Mucosa of gallbladder (tissue), 1 donor: ENCODE results near the gene INTS11. TPM values are rescaled to one million over a fixed set of nuclear protein-coding genes. Genes with fewer than 3 reads are reported as not detected.

Source experiments
- DNase-seq: peaks from one replicate; pipeline ENCODE4 v3.0.0-alpha.2; 2020; ENCODE audit warnings: low spot score
- total RNA-seq: library from RNA; stranded (reverse); gene quantifications from one replicate; pipeline ENCODE4 v1.2.1, GENCODE V29; 2021
- donor health status: DM: no; HTN: no; CAD: no.

INTS11 gene
- total RNA-seq, 1 donor from 2014 or later: 121 TPM

DNA sequence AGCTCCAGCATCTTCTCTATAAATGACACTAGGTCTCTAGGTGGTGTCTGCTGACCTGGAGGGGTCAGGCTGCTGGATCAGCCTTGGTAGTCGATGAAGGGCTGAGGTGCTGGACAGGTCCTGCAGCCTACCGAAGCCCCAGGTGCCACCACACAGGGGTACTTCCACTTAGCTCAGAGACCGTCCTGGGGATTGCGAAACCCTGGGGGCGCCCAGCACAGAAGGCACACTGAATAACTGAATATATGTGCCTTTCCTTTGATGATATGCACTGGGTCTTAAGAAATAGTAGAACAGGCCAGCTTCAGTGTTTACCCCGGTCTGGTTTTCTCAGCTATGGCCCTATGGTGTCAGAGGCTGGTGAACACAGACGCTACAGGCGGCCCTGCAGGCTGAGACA lies 61.7 kb downstream of the INTS11 start:
- DNase-seq: no peak

DNA sequence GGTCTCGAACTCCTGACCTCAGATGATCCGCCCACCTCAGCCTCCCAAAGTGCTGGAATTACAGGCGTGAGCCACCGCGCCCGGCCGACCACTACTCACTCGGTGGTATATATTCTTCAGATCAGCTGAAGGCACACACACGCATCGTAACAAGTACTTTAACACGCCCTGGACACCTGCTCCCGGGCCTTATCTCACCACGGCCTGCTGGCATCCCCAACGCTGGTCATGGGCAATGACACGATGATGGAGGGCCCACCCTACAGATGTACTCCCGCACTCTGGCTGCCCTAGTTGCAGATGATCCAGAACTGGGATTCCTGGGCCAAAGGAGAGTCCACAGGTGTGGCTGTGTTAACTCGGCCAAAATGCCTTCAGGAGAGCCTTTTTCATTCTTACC lies 62.4 kb downstream of the INTS11 start:
- no peak for DNase-seq

Other genes with a start within 250 kb of the INTS11 start
- 18.6 TPM for gene C1orf159, start 208.6 kb downstream of the INTS11 start, total RNA-seq
- gene TTLL10, start 150.8 kb downstream of the INTS11 start, total RNA-seq: 0.78 TPM
- gene TNFRSF18, start 118.1 kb downstream of the INTS11 start, total RNA-seq: 1.1 TPM
- 2.6 TPM for gene TNFRSF4, start 110.5 kb downstream of the INTS11 start, total RNA-seq
- 190 TPM for gene SDF4, start 92.7 kb downstream of the INTS11 start, total RNA-seq
- gene B3GALT6, start 92.4 kb downstream of the INTS11 start, total RNA-seq: 16.1 TPM
- gene C1QTNF12, start 77.9 kb downstream of the INTS11 start, total RNA-seq: 4.9 TPM
- gene UBE2J2, start 50.8 kb downstream of the INTS11 start, total RNA-seq: 68.9 TPM
- 7.9 TPM for gene SCNN1D, start 44.2 kb downstream of the INTS11 start, total RNA-seq
- gene ACAP3, start 16.7 kb downstream of the INTS11 start, total RNA-seq: 86.6 TPM
- 19.0 TPM for gene PUSL1, start 16.1 kb downstream of the INTS11 start, total RNA-seq
- 36.1 TPM for gene CPTP, start 142 bp upstream of the INTS11 start, total RNA-seq
- gene TAS1R3, start 6.6 kb upstream of the INTS11 start, total RNA-seq: 0.40 TPM
- gene DVL1, start 24.8 kb upstream of the INTS11 start, total RNA-seq: 72.7 TPM
- gene MXRA8, start 33.9 kb upstream of the INTS11 start, total RNA-seq: 73.1 TPM
- 135 TPM for gene AURKAIP1, start 50.5 kb upstream of the INTS11 start, total RNA-seq
- 194 TPM for gene CCNL2, start 74.7 kb upstream of the INTS11 start, total RNA-seq
- gene MRPL20, start 82.6 kb upstream of the INTS11 start, total RNA-seq: 99.2 TPM
- 10.1 TPM for gene ANKRD65, start 96.6 kb upstream of the INTS11 start, total RNA-seq
- gene VWA1, start 111.0 kb upstream of the INTS11 start, total RNA-seq: 122 TPM
- gene ATAD3C, start 125.0 kb upstream of the INTS11 start, total RNA-seq: 7.0 TPM
- gene ATAD3B, start 147.1 kb upstream of the INTS11 start, total RNA-seq: 20.3 TPM
- gene ATAD3A, start 187.5 kb upstream of the INTS11 start, total RNA-seq: 27.9 TPM
- gene TMEM240, start 216.0 kb upstream of the INTS11 start, total RNA-seq: 4.7 TPM